Cerebellar nuclear complex (tissue), 1 donor: Measurements from ENCODE around the gene MYH11.
"Not testable (repeated sequence)": the region's sequence is repeated elsewhere in the genome, so short reads cannot be mapped to it uniquely, and the experiment has no call there.

Experiments used
- DNase-seq, 2 experiments: peaks; one replicate each; lab custom pipeline; 2025; lab: John Stamatoyannopoulos, UW

Gene MYH11

DNA sequence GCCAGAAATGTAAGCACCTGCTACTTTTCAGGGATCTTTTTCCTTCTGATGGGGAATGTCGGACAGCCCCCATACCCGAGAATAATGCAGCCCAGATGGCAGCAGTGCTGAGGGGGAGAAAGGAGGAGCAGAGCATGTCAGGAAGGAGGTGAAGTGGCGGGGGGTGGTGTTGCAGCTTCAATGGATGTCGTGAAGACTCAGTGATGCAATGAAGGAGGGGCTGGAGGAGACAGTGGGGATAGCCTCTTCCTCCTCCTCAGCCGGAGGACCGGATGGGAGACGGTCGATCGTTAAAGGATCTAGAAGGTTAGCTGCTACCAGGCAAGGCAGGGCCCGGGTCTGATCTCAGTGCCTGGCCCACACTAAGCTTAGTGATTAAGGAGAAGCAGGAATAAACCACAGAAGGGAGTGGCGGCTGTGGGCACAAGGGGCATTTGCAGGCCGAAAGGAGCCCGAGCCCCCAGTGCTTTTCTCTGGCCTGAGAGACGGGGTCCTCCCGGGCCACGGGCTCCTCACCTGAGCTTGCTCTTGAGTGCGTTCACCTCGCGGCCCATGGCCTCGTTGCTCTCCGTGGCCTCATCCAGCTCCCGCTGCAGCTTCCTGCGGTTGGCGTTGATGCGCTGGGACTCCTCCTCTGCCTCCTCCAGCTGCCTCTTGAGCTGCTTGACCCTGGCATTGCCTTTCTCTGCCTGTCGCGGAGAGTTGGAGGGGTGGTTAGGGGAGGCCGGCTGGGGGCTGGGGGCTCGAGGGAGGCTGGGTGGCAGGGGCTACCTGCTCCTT lies 142.2 kb downstream of the MYH11 start:
- no peak for DNase-seq

DNA sequence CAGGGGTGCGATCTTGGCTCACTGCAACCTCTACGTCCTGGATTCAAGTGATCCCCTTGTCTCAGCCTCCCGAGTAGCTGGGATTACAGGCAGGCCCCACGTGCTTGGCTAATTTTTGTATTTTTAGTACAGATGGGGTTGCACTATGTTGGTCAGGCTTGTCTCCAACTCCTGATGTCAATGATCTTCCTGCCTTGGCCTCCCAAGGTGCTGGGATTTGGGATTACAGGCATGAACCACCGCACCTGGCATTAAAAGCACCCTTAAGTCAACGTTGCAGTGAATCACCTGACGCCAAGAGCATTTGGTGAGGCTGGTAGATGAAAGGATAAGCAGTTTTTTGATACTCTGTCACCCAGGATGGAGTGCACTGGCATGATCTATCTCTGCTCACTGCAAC lies 147.8 kb downstream of the MYH11 start:
- no peak for DNase-seq

DNA sequence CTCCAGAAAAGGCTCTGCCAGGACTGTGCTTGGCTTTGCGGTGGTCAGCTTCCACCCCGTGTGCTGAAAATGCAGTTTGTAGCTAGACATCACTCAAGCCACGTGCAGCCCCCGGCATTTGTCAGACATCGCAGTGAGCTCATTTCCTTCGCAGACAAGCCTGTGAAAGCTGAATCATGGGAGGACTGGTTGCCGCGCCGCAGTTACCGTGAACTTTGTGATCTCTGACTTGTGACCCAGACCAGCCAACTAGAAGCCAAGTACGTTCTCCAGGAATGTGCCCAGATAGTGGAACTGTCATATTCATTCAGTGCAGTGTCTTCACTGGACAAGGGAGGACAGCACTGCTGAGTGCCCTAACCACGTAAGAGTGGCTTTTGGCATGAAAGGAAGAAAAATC lies 148.7 kb downstream of the MYH11 start:
- no peak for DNase-seq

DNA sequence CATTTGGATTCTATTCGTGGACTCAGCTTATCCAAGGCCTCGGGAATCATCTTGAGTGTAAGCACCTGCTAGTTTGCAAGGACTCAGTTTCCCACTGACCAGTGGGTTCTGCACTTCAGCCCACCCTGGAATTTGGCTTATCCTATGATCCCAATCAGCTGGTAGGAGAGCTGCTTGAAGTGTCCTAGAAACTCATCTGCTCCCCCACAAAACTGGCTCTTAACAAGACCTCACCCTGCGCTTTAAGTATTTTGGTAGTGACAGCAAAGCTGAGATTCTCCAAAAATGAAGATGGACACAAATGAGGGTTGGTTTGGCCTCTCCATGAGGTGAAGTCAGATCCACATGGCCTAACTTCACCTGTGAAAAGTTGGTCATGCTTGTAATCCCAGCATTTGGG lies 149.5 kb downstream of the MYH11 start:
- DNase-seq, result no peak

DNA sequence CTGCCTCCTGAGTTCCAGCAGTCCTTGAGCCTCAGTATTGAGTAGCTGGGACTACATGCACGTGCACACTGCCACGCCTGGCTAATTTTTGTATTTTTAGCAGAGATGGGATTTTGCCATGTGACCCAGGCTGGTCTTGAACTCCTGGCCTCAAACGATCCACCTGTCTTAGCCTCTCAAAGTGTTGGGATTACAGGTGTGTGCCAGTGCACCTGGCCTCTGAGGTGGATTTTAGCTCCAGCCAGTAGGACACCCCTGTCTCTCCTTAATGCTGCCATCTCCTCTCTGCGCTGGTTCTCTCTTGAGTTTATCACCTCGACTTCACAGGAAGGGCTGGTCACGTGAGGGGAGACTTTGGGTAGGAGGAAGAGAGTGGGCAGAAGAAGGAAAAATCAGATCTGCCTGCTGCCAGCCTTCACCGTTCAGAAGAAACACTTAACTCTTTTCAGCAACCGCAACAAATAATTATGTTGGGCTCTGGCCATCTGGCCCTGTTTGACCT lies 151.7 kb downstream of the MYH11 start:
- no peak for DNase-seq

DNA sequence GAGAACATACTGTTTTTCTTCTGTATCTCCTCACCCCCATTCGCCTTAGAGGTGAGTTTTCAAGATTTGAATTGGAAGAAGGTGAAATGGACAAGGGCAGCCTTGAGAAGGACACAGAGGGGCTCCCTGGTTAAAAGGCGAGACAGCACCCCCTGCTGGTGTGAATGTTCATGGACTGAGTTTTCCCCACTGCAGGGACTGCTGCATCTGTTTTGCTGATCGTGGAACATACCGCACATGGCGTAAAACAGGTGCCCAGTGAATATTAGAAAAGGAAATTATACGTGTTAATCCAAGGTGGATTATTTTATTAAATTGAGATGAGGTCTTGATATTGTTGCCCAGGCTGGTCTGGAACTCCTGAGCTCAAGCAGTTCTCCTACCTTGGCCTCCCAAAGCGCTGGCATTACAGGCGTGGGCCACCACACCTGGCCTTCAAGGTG lies 152.3 kb downstream of the MYH11 start:
- DNase-seq, result peak in 1 of 2 experiments; percentile 0

DNA sequence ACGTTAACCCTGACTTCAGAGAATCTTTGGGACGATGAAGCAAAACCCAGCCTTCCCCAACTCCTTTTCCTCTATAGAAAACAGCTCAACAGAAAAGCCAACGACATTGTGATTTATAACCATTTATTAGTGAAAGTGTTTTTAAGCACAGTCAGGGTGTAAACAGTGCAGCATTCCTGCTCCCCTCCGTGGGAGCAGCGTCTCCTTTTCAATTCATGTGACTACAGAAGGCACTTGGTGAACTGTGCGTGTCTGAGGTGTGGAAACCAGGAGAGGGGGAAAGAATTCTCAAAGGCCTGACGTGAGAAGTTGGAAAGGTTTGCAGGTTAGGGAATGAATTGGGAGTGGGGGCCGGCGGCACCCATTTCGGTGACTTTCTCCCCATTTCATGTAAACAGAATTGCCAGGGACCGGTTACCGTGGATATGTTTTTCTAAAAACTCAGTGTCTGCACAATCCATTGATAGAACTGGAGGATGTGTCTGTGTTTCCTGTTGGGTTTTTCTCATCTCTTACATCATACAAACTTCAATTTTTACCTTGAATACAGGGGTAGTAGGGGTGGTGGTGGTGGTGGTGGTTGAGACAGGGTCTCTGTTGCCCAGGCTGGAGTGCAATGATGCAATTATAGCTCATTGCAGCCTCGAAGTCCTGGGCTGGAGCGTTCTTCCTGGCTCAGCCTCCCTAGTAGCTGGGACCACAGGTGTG lies 153.6 kb downstream of the MYH11 start:
- no peak for DNase-seq

DNA sequence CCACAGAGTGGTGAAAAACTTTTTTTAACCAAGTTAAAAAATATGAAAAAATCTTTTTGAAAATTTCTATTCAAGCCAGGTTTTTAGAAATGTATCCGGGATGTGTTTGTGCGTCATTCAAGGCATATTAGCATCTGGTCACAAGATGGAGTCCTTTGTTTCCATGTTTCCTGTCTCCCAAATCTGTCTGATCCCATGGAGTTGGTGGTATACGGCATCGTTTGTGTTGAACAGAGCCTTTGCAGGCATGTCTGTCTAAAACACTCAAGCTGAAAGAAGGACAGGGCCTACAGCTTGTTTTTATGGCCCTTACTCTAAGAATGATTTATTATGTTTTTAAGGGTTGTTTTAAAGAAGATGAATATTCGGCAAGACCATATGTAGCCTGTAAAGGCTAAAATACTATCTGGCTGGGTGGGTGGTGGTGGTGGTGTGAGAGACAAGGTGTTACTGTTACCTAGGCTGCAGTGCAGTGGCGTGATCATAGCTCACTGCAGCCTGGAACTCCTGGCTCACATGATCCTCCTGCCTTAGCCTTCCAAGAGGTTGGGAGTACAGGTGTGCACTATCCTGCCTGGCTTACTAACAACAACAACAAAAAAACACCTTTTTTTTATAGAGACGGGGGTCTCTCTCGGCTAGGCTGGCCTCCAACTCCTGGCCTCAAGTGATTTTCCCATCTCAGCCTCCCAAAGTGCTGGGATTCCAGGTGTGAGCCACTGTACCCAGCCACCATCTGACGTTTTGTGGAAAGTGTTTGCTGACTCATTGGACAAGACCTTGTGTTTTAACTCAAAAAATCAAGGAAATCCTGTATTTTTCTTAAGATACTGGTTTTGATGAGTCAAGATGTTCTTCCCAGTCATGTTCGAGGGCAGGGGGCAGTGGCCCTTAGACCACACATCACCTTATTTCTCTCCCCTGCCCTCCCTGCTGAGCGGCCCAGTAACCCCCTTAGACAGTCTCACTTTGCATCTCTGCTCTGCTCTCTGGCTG lies 154.6 kb downstream of the MYH11 start:
- DNase-seq, result no peak

DNA sequence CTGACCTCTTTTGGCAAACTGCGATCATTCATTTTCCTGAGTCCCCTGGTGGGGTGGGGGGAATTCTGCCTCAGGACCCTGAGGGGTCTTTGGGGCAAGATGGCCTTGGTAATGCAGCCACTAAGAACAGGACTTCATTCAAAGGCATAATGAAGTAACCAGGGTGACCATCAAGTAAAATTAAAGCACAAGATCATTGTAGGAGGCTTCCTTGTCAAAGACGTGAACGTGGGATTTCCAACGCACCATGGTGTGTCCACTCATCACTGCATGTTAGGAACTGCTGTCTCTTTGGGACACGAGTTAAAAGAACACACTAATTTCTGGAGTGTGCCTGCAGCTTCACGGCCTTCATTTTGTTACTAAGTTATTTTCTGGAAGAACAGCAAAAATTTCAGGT lies 155.5 kb downstream of the MYH11 start:
- no peak for DNase-seq

DNA sequence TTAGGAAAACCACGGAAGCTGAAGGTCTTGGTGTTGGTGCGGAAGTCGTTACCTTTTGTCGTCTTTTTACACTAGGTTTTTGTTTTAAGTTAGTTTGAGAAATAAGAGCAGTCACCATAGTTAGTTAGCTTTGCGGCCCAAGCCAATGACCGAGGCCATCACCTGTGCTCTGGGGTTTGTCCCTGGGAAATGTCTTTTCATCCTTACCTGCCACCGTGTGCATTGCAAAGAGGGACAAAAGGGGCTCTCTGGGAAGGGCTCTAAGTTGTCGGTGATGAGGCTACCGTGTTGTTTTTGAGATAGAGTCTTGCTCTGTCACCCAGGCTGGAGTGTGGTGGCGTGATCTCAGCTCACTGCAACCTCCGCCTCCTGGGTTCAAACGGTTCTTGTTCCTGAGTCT lies 157.0 kb downstream of the MYH11 start:
- DNase-seq, result no peak

DNA sequence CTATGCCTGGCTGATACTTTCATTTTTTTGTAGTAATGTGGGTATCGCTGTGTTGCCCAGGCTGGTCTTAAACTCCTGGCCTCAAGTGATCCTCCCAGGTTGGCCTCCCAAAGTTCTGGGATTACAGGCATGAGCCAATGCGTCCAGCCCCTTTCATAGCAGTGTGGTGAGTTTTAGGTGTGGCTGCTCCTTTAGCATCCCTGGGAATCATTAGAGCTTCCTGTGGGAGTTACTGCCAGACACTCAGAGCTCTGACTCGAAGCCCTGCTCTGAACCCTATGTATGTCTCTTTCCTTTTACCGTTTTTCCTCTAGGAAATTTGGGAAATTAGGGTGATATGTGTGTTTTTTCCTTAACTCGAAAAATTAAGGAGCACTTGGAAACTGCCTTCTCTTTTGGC lies 162.3 kb downstream of the MYH11 start:
- no peak for DNase-seq

DNA sequence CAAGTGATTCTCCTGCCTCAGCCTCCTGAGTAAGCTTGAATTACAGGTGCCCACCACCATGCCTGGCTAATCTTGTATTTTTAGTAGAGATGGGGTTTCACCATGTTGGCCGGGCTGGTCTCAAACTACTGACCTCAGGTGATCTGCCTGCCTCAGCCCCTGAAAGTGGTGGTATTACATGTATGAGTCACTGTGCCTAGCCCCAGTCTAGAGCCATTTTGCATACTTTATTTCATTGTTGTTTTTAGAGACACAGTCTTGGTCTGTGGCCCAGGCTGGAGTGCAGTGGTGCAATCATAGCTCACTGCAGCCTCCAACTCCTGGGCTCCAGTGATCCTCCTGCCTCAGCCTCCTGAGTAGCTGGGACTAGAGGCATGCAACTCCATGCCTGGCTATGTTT lies 164.3 kb downstream of the MYH11 start:
- not testable (repeated sequence) for DNase-seq

DNA sequence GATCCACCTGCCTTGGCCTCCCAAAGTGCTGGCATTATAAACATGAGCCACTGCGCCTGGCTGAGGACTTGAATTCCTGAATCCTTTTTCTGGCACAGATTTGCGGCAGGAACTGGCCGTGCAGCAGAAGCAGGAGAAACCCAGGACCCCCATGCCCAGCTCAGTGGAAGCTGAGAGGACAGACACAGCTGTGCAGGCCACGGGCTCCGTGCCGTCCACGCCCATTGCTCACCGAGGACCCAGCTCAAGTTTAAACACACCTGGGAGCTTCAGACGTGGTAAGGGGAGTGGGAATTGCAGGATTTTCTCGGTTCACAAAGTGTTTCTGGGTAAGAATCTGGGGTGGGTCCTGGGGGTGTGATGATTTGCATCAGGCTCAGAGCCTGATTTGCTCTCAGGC lies 165.8 kb downstream of the MYH11 start:
- DNase-seq, result no peak

DNA sequence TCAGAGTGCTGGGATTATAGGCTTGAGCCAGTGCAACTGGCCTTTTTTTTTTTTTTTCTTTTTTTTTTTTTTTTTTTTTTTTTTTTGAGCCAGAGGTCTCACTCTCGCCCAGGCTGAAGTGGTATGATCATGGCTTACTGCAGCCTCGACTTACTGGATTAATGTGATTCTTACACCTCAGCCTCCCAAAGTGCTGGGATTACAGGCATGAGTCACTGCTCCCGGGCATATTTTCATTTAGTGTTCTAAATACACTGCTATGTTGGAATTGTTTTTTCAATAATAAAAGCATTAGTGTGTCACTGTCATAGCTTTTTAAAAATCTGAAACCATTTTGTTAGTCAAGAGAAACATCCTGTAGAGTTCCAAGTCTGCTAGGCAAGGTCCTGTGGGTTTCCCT lies 166.5 kb downstream of the MYH11 start:
- DNase-seq, result no peak

DNA sequence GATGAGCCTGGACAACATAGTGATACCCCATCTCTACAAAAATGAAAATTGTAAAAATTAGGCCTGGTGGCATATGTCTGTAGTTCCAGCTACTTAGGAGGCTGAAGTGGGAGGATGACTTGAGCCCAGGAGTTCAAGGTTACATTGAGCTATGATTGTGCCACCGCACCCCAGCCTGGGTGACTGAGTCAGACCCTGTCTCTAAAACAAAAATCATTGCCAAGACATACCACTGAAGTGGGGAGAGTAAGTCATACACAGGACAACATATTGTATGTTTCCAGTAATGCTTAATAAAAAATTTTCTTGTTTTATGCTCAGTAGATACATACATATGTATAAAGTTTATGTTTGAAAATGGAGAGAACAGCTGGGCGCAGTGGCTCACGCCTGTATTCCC lies 167.5 kb downstream of the MYH11 start:
- DNase-seq, result no peak

DNA sequence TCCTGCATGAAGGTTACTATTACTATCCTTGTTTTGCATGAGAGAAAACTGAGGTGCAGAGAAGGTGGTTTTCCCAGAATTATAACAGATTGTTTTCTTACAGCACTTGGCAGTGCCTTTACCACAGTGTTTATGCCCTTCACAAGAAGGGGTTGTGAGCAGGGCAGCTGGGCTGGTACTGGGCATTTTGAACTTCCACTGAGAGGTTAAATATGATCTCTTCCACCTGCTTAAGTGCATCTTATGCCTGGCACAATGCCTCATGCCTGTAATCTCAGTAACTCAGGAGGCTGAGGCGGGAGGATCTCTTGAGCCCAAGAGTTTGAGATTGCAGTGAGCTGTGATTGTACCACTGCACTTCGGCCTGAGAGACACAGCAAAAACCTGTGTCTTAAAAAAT lies 170.5 kb downstream of the MYH11 start:
- DNase-seq, result no peak

DNA sequence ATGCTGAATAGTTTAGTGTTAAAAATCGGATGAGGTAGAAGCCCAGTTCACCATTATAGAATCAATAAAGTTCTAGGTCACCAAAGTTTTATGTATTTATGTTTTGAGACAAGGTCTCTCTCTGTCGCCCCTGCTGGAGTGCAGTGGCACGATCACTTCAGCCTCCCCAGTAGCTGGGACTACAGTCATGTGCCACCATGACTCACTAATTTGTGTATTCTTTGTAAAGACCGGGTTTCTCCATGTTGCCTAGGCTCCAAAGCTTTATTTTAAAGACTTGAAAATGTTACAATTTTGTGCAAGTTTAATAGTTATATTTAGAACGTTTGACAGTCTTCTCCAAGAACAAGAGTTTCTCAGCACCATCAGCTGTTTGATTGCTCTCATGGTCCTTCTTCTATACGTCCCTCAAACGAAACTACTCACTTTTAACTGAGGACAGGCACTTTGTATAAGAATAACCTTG lies 174.7 kb downstream of the MYH11 start:
- DNase-seq, result no peak

DNA sequence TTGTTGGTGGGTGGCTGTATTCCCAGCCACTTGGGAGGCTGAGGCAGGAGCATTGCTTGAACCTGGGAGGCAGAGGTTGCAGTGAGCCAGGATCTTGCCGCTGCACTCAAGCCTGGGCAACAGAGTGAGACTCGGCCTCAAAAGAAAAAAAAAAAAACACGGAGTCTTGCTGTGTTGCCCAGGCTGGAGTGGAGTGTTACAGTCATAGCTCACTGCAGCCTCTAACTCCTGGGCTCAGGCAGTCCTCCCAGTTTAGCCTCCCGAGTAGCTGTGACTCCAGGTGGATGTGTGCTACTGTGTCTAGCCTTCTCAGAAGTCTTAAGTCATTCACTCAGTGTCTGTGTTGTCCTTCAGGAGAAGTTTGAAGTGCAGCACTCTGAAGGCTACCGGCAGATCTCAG lies 179.4 kb downstream of the MYH11 start:
- no peak for DNase-seq

DNA sequence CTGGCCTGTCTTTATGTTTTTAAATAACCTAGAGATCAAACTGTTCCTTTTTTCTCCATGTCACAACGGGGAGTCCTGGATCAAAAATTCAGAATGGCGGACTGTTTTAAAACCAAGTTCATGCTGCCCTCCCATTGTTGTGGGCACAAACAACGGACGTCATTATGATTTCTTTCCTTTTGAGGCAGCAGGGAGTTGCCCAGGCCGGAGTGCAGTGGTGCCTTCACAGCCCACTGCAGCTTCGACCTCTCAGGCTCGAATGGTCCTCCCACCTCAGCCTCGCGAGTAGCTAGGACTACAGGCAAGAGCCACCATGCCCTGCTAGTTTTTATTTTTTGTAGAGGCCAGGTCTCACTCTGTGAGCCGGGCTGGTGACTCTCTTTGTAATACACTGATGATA lies 180.3 kb downstream of the MYH11 start:
- no peak for DNase-seq

DNA sequence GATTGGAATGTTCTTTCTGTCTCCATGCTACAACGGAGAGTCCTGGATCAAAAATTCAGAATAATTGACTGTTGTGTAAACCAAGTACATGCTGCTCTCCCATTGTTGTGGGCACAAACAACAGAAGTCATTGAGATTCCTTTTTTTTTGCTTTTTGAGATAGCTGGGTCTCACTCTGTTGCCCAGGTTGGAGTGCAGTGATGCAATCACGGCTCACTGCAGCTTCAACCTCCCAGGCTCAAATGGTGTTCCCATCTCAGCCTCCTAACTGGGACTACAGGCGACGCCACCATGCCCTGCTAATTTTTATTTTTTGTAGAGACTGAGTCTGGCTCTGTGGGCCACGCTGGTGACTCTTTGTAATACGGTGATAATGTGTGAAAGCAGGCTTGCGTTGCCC lies 182.3 kb downstream of the MYH11 start:
- DNase-seq, result no peak

DNA sequence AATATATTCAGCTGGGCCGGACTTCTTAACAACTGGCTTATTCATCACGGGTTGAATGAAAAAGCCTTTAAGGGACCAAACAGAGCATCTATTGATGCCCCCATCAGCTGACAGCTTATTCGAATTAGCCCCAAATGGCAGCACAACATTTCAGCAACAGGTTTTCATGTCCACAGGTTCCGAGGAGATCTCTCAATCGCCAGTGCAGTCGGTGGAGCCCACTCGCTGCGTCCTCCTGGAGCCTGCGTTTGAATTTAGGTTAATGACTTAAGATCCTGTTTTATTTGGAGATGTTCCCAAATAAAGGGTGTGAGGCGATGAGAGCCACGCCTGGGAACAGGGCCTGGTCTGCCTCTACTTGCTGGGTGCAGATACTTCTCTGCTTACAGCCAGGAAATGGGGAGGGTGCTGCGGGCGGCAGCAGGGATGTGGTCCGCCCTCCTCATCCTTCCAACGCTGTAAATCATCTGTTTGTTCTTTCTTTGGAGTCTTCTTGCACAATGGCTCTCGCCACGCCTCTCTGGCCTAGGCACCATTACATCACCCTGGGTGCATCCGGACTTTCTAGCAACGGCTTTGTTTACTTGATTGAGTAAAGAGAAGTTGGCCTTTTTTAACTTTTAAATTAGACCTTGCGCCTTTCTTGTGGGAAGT lies 184.2 kb downstream of the MYH11 start:
- no peak for DNase-seq

DNA sequence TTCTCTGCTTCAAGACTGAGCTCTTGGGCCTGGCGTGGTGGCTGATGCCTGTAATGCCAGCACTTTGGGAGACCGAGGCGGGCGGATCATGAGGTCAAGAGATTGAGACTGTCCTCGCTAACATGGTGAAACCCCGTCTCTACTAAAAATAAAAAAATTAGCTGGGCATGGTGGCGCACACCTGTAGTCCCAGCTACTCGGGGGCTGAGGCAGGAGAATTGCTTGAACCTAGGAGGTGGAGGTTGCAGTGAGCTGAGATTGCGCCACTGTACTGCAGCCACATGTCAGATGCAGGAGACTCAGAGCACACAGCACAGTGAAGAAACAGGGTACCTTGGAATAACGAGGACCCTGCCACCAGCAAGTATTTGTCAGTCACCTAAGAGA lies 184.7 kb downstream of the MYH11 start:
- not testable (repeated sequence) for DNase-seq
